ENCODE results near the gene ADAM12.

Gene ADAM12

GRCh38 chr10:126392469-126392868, 4.2 kb upstream of the ADAM12 start:
- Mint-ChIP-seq H3K4me3 (no peak overlapping the region), H3K36me3 (ENCODE audit: low read depth) (no peaks in the 10 kb centered on the region), H3K27ac (no peak overlapping the region), H3K27me3 (ENCODE audit: low read depth) (peaks cover 30% of the 10 kb centered on the region), H3K9me3 (peaks cover 2% of the 10 kb centered on the region), H3K4me1 (peaks cover 21% of the 10 kb centered on the region)
- no peak for TF ChIP-seq CTCF (IDR thresholded peaks at IDR 0.05; ENCODE audit: unreplicated experiment in 3 of 3)

DNA sequence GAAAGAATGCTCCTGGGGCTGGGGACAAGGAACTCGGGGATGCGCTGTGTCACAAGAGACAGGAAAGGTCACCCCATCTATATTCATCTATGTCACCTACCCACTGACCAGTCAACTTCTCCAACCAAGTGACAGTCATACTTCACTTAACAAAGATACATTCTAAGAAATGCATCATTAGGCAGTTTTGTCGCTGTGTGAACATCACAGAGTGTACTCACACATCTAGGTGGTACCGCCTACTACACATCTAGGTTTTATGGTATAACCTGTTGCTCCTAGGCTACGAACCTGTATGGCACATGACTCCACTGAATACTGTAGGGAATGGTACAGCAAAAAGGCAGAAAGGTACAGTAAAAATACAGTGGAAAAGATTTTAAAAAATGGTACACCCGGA, 3.8 kb upstream of the ADAM12 start:
- peak overlapping the region in 1 of 3 experiments; percentile 5 for H3K4me3 Mint-ChIP-seq
- H3K27me3 Mint-ChIP-seq (ENCODE audit: low read depth), result peaks cover 33% of the 10 kb centered on the region
- no peaks in the 10 kb centered on the region for H3K36me3 Mint-ChIP-seq (ENCODE audit: low read depth)
- H3K4me1 Mint-ChIP-seq, result peaks cover 23% of the 10 kb centered on the region
- H3K9me3 Mint-ChIP-seq, result peaks cover 2% of the 10 kb centered on the region
- TF ChIP-seq CTCF (IDR thresholded peaks at IDR 0.05; ENCODE audit: unreplicated experiment in 3 of 3), result no peak
- H3K27ac Mint-ChIP-seq, result peak overlapping the region in 2 of 3 experiments; percentile 57 to 63

DNA sequence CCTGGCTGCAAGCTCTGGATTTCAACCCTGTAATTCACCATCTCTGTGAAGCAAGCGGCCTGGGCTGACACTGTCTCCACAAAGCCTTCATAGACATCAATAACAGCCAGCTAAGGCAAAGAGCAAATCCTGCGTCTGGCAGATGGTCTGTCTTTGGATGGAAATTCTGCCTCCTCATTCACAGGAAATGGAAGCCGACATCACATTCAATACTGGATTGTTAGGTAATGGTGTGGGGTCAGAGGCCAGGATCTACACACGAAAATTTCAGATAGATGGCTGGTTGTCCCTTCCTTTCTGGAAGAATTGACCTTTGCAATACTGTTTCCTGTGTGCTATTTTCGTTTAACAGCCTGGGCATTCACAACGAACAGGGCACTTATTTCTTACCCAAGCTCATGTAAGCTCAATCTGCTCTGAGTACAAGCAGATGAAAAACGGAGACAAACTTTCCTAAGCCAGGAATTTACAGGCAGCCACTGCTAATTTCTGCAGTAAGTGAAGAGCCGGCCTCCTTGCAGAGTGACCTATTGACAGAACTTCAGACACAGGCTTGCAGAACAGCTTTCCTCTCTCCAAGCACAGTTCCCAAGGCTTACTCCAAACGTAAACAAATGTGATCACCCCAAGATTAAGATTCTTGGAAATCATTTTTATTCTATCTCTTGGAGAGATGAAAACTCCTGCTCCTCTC, 3.1 kb upstream of the ADAM12 start:
- Mint-ChIP-seq H3K36me3 (ENCODE audit: low read depth) (no peaks in the 10 kb centered on the region), H3K9me3 (no peaks in the 10 kb centered on the region), H3K27ac (peak overlapping the region; percentile 57 to 82 (median 63)), H3K27me3 (ENCODE audit: low read depth) (peaks cover 37% of the 10 kb centered on the region), H3K4me1 (peaks cover 27% of the 10 kb centered on the region), H3K4me3 (peak overlapping the region; percentile 49 to 84 (median 62))
- TF ChIP-seq CTCF (IDR thresholded peaks at IDR 0.05; ENCODE audit: unreplicated experiment in 3 of 3), result no peak

DNA sequence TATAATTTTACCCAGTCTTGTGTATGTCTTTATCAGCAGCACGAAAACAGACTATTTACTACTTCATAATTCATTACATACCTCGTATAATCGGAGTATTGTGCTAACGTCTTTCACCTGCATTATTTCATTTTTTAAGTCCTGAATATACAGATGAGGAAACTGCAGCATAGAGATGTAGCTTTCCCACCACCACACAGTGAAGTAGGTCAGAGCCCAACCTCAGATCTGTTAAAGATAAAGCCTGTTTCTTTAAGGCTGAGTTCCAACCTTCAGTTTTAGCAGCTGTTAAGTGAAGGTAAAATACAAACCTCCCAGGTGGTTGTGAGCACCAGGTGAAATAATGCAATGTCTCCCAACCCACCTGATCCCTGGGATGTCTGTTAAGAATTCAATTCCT, 2.0 kb upstream of the ADAM12 start:
- Mint-ChIP-seq H3K4me3 (peak overlapping the region; percentile 40 to 84 (median 80)), H3K9me3 (no peaks in the 10 kb centered on the region), H3K27me3 (ENCODE audit: low read depth) (peaks cover 32% of the 10 kb centered on the region)

GRCh38 chr10:126387041-126387921, 996 bp downstream of the ADAM12 start:
- peaks cover 32% of the 10 kb centered on the region for H3K27me3 Mint-ChIP-seq (ENCODE audit: low read depth)
- TF ChIP-seq CTCF (IDR thresholded peaks at IDR 0.05; ENCODE audit: unreplicated experiment in 3 of 3), result peak; percentile 81 to 94 (median 86)
- peak overlapping the region; percentile 14 to 81 (median 52) for H3K27ac Mint-ChIP-seq
- H3K4me1 Mint-ChIP-seq, result peaks cover 48% of the 10 kb centered on the region
- peak overlapping the region; percentile 89 to 97 (median 90) for H3K4me3 Mint-ChIP-seq
- H3K9me3 Mint-ChIP-seq, result peaks cover 12% of the 10 kb centered on the region
- H3K36me3 Mint-ChIP-seq (ENCODE audit: low read depth), result peaks cover 8% of the 10 kb centered on the region

More for the DNA sequence above, 2.0 kb upstream of the ADAM12 start:
- peak overlapping the region in 1 of 3 experiments; percentile 48 for H3K27ac Mint-ChIP-seq
- TF ChIP-seq CTCF (IDR thresholded peaks at IDR 0.05; ENCODE audit: unreplicated experiment in 3 of 3), result no peak
- H3K36me3 Mint-ChIP-seq (ENCODE audit: low read depth), result no peaks in the 10 kb centered on the region
- peaks cover 37% of the 10 kb centered on the region for H3K4me1 Mint-ChIP-seq

All from nephron (organoid).